Lung microvascular endothelial cell (primary cell): ENCODE data around the gene CYP4A22. TPM values are rescaled to one million over a fixed set of nuclear protein-coding genes. Genes with fewer than 3 reads are reported as not detected.
"Not testable (repeated sequence)": the region's sequence is repeated elsewhere in the genome, so short reads cannot be mapped to it uniquely, and the experiment has no call there.

ENCODE experiments used
- DNase-seq, 2 donors: peaks; one replicate each; pipeline versions ENCODE4 v3.0.0 to v3.0.0-alpha.2; 2010; ENCODE audit warnings: low read depth in 2 of 2
- total RNA-seq: library from RNA; depleted of rRNA; stranded (reverse); fragments of >200 nt; gene quantifications from 2 replicates; pipeline ENCODE4 v1.2.1, GENCODE V29; 2014

CYP4A22 gene
- total RNA-seq, 1 donor from 2014 or later = not detected

GRCh38 chr1:47156457-47156856 lies 19.2 kb downstream of the CYP4A22 start:
- DNase-seq = not testable (repeated sequence)

- not testable (repeated sequence) for DNase-seq
Measured at GRCh38 chr1:47157957-47158356, 20.7 kb downstream of the CYP4A22 start.

GRCh38 chr1:47160716-47161115 lies 23.5 kb downstream of the CYP4A22 start:
- no peak for DNase-seq

GRCh38 chr1:47161298-47162040 lies 24.2 kb downstream of the CYP4A22 start:
- no peak for DNase-seq

- DNase-seq = no peak
Measured at GRCh38 chr1:47164552-47164951, 27.3 kb downstream of the CYP4A22 start.

GRCh38 chr1:47172782-47173181 lies 35.5 kb downstream of the CYP4A22 start:
- no peak for DNase-seq

- no peak for DNase-seq
Measured at GRCh38 chr1:47174656-47175020, 37.4 kb downstream of the CYP4A22 start.

GRCh38 chr1:47175227-47175934 lies 38.1 kb downstream of the CYP4A22 start:
- peak; percentile 63 to 76 for DNase-seq

- no peak for DNase-seq
Measured at GRCh38 chr1:47178020-47178419, 40.8 kb downstream of the CYP4A22 start.

GRCh38 chr1:47178654-47179016 lies 41.4 kb downstream of the CYP4A22 start:
- DNase-seq = peak in 1 of 2 donors; percentile 2

GRCh38 chr1:47179017-47179987 lies 42.1 kb downstream of the CYP4A22 start:
- DNase-seq = peak; percentile 93 to 95

- no peak for DNase-seq
Measured at GRCh38 chr1:47179988-47180563, 42.8 kb downstream of the CYP4A22 start.

- peak; percentile 1 to 40 for DNase-seq
Measured at GRCh38 chr1:47180603-47181094, 43.4 kb downstream of the CYP4A22 start.

GRCh38 chr1:47181095-47181954 lies 44.1 kb downstream of the CYP4A22 start:
- no peak for DNase-seq

- peak in 1 of 2 donors; percentile 64 for DNase-seq
Measured at GRCh38 chr1:47181955-47182675, 44.9 kb downstream of the CYP4A22 start.

GRCh38 chr1:47182676-47183235 lies 45.5 kb downstream of the CYP4A22 start:
- DNase-seq = peak in 1 of 2 donors; percentile 0

GRCh38 chr1:47183308-47184089 lies 46.3 kb downstream of the CYP4A22 start:
- no peak for DNase-seq

GRCh38 chr1:47184090-47184821 lies 47.0 kb downstream of the CYP4A22 start:
- DNase-seq = peak in 1 of 2 donors; percentile 0
